HEK293 (cell line): ENCODE results near the gene DMPK.

Source experiments
- ZBTB44 ChIP-seq: fragments of 450-650 bp; IDR thresholded peaks from 2 replicates; pipeline ENCODE4 v1.5.1; 2018; ENCODE audit warnings: missing biosample characterization, mild to moderate bottlenecking, missing genetic modification characterization
- ZNF423 ChIP-seq: fragments of 450-650 bp; formaldehyde crosslinking; IDR thresholded peaks from 2 replicates; pipeline ENCODE4 v1.5.1; 2016; ENCODE audit warnings: missing biosample characterization, missing genetic modification characterization
- ZNF560 ChIP-seq: fragments of 450-650 bp; formaldehyde crosslinking; IDR thresholded peaks from 2 replicates; pipeline ENCODE4 v1.5.1; 2017; ENCODE audit warnings: missing biosample characterization, missing genetic modification characterization, borderline replicate concordance

DNA sequence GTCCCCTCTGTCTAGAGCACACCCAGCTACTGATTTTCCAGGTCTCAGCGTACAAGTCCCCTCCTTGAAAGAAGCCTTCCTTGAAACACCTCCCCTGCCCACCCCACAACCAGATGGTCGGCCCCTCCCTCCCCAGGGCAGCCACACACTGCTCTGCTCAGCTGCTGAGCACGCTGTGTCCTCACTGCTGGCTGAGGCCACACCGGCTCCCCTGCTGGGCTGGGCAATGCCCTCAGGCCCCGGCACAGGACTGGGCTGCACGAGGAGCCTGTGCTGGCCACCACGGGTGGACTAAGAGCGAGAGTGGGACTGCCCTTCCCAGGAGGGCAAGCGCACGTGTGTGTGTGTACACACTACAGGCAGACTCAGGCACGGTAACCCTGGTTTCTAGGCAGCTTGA lies 44.6 kb upstream of the DMPK start:
- no peak for TF ChIP-seq ZBTB44 (tag by site-specific recombination)
- TF ChIP-seq ZNF560 (tag by site-specific recombination), result no peak
- no peak for TF ChIP-seq ZNF423 (tag by site-specific recombination)
